Chondrocyte (in vitro differentiated cells): ENCODE results near the gene NPTX1. TPM values are rescaled to one million over a fixed set of nuclear protein-coding genes. Genes with fewer than 3 reads are reported as not detected.
A peak's percentile ranks its signal among the peaks of the same experiment; 100 is the strongest.

Experiments used
- DNase-seq: peaks from one replicate; pipeline ENCODE4 v3.0.0; 2021; ENCODE audit warnings: mixed read lengths, low spot score
- H3K27ac Mint-ChIP-seq: one replicate; pipeline ENCODE4 v1.8.0; 2021; ENCODE audit warnings: mild to moderate bottlenecking, moderate library complexity, mixed read lengths; ENCODE audit not compliant: unreplicated experiment
- H3K27me3 Mint-ChIP-seq: 2 replicates; pipeline ENCODE4 v1.8.0; 2021; ENCODE audit warnings: low read depth, mixed read lengths
- H3K36me3 Mint-ChIP-seq: 2 replicates; pipeline ENCODE4 v1.8.0; 2021; ENCODE audit warnings: low read depth, mixed read lengths
- H3K4me1 Mint-ChIP-seq: 2 replicates; pipeline ENCODE4 v1.8.0; 2021; ENCODE audit warnings: low read depth, mild to moderate bottlenecking, mixed read lengths
- H3K4me3 Mint-ChIP-seq: one replicate; pipeline ENCODE4 v1.8.0; 2021; ENCODE audit warnings: mild to moderate bottlenecking, moderate library complexity, mixed read lengths; ENCODE audit not compliant: unreplicated experiment
- H3K9me3 Mint-ChIP-seq: 2 replicates; pipeline ENCODE4 v1.8.0; 2021; ENCODE audit warnings: low read depth, mixed read lengths
- total RNA-seq: library from RNA; stranded (reverse); gene quantifications from 3 replicates; pipeline ENCODE4 v1.2.1, GENCODE V29; 2021
- TF ChIP-seq, protein P1 (sequence below): fragments of 200-600 bp; sonication (generic); IDR thresholded peaks from 2 replicates; pipeline ENCODE4 v1.5.0; 2021; ENCODE audit warnings: antibody characterized with exemption, mild to moderate bottlenecking, moderate library complexity

Gene NPTX1
- total RNA-seq, 1 donor from 2014 or later: 16.5 TPM

DNA sequence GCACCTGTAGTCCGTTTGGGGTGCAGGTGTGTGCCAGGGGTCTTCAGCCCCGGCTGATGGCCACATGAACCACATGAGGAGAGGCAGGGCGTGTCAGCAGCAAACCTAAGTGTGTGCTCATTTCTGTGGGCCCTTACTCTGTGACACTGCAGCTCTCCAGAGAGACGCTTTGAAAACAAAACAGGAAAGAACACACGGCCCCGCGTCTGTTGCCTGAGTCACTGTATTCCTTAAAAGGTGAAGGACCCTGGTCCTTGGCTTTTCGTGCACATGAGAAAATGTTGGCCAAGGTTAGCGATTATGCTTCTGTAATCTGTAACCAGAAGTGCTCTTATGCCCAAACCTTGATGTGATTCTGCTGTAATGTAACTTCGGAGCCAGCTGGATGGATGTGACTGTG lies 38.9 kb downstream of the NPTX1 start:
- Mint-ChIP-seq H3K4me1 (no peaks in the 10 kb centered on the region), H3K27me3 (peaks cover 2% of the 10 kb centered on the region), H3K27ac (no peak overlapping the region), H3K36me3 (peaks cover 10% of the 10 kb centered on the region), H3K9me3 (no peaks in the 10 kb centered on the region), H3K4me3 (no peak overlapping the region)
- TF ChIP-seq, protein P1, sequence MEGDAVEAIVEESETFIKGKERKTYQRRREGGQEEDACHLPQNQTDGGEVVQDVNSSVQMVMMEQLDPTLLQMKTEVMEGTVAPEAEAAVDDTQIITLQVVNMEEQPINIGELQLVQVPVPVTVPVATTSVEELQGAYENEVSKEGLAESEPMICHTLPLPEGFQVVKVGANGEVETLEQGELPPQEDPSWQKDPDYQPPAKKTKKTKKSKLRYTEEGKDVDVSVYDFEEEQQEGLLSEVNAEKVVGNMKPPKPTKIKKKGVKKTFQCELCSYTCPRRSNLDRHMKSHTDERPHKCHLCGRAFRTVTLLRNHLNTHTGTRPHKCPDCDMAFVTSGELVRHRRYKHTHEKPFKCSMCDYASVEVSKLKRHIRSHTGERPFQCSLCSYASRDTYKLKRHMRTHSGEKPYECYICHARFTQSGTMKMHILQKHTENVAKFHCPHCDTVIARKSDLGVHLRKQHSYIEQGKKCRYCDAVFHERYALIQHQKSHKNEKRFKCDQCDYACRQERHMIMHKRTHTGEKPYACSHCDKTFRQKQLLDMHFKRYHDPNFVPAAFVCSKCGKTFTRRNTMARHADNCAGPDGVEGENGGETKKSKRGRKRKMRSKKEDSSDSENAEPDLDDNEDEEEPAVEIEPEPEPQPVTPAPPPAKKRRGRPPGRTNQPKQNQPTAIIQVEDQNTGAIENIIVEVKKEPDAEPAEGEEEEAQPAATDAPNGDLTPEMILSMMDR: no peak
- no peak for DNase-seq

DNA sequence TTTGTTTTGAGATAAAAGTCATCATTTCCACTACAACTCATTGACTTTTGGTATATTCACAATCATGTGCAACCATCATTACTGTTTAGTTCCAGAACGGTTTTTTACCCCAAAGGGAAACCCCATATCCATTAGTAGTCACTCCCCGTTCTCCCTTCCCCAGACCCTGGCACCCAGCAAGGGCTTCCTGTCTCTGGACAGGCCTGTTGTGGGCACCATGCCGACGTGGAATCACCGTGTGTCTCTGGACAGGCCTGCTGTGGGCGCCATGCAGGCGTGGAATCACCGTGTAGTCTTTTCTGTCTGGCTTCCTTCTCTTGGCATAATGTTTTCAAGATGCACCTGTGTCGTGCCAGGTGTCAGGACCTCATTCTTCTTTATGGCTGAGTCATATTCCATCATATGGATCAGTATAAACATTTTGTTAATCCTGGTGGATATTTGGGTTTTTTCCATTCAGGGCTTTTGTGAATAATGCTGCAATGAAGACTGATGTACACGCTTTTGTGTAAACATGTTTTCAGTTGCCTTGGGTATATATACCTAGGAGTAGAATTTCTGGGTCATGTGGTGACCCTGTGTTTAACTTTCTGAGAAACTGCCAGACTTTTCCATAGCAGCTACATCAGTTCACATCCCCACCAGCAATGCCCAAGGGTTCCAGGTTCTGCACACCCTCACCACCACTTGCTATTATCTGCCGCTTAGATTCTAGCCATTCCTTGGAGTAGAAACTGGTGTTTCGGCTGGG lies 42.3 kb downstream of the NPTX1 start:
- H3K27me3 Mint-ChIP-seq: no peaks in the 10 kb centered on the region
- H3K4me1 Mint-ChIP-seq: no peaks in the 10 kb centered on the region
- TF ChIP-seq, protein P1: no peak
- H3K4me3 Mint-ChIP-seq: no peak overlapping the region
- DNase-seq: no peak
- no peaks in the 10 kb centered on the region for H3K9me3 Mint-ChIP-seq
- peaks cover 9% of the 10 kb centered on the region for H3K36me3 Mint-ChIP-seq
- no peak overlapping the region for H3K27ac Mint-ChIP-seq

DNA sequence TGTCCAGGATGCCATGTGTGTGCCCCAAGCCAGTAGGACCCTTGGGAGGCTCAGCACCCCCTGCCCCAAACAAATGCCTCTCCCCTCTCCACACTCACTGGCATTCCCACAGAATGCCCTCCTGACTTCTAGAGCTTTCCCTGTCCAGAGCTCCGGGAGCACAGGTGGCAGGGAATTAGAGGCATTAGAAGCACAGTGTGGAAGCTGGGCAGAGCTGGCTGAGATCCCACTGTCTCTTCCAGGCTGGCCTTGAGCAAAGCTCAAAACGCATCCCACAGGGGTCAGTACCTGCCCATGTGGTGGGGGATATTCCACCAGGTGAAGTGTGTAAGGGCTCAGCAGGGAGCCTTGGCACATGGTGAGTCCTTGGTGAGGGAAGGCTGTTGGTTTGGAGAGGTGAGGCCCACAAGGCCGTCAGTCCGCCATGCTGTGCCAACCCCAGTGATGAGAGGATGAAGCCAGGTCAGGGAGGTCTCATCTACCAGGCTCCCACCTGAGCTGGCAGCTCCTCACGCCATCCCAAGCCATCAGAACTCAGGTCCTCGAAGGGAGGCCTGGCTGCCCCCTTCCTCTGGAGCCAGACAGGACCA lies 43.4 kb downstream of the NPTX1 start:
- DNase-seq: peak; percentile 56
- TF ChIP-seq, protein P1: no peak
- H3K27ac Mint-ChIP-seq: no peak overlapping the region
- no peaks in the 10 kb centered on the region for H3K27me3 Mint-ChIP-seq
- H3K9me3 Mint-ChIP-seq: no peaks in the 10 kb centered on the region
- H3K4me3 Mint-ChIP-seq: no peak overlapping the region
- H3K36me3 Mint-ChIP-seq: peaks cover 9% of the 10 kb centered on the region
- no peaks in the 10 kb centered on the region for H3K4me1 Mint-ChIP-seq

DNA sequence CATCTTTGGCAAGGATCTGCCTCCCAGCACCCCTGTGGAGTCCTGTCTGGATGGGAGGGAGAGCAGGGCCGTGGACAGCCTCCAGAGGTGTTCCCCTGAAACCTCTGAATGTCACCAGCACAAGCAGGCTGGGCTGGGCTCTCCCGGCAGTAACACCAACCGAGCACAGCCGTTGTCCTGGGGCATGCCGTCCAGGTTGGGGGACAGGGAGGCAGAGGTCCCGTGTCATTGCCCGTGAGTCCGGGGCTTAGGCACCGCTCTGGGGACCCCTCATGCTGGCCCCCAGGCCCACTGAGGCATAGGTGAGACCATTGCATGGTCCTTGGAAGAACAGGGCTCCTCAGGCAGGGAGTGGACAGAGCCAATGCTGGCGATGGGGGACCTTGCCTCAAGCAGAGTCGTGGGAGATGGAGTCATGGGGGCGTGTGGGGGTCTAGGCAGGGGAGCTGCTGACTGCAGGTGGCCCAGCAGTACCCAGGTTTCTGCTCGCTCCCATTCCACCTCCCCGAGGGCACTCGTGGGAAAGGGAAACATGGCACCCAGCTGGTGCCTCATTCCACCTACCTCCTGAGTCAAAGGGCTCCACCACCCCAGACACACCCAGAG lies 44.0 kb downstream of the NPTX1 start:
- Mint-ChIP-seq H3K4me1 (no peaks in the 10 kb centered on the region), H3K27ac (no peak overlapping the region)
- peak; percentile 75 for DNase-seq

More for the DNA sequence above, 44.0 kb downstream of the NPTX1 start:
- TF ChIP-seq, protein P1: no peak
- Mint-ChIP-seq H3K36me3 (peaks cover 9% of the 10 kb centered on the region), H3K4me3 (no peak overlapping the region), H3K27me3 (no peaks in the 10 kb centered on the region), H3K9me3 (no peaks in the 10 kb centered on the region)
